Cortex of kidney (tissue), 1 donor: ENCODE results near the gene PKN1.

ENCODE experiments used
- DNase-seq: peaks from one replicate; lab custom pipeline; 2025; lab: John Stamatoyannopoulos, UW

The PKN1 gene

GRCh38 chr19:14406645-14407401 is 26.3 kb upstream of the PKN1 start:
- DNase-seq = no peak

- DNase-seq = no peak
Observed at GRCh38 chr19:14407605-14408484, 25.3 kb upstream of the PKN1 start.

GRCh38 chr19:14408491-14409145 is 24.5 kb upstream of the PKN1 start:
- no peak for DNase-seq

GRCh38 chr19:14409146-14410023 is 23.7 kb upstream of the PKN1 start:
- no peak for DNase-seq

GRCh38 chr19:14410091-14411051 is 22.7 kb upstream of the PKN1 start:
- DNase-seq = no peak

GRCh38 chr19:14411161-14411937 is 21.8 kb upstream of the PKN1 start:
- DNase-seq = no peak

GRCh38 chr19:14411938-14412245 is 21.2 kb upstream of the PKN1 start:
- DNase-seq = no peak

- no peak for DNase-seq
Observed at GRCh38 chr19:14412324-14412995, 20.6 kb upstream of the PKN1 start.

GRCh38 chr19:14412996-14413692 is 20.0 kb upstream of the PKN1 start:
- no peak for DNase-seq

GRCh38 chr19:14413693-14414181 is 19.4 kb upstream of the PKN1 start:
- DNase-seq = no peak

- DNase-seq = no peak
Observed at GRCh38 chr19:14414926-14415690, 18.0 kb upstream of the PKN1 start.

GRCh38 chr19:14416817-14417231 is 16.3 kb upstream of the PKN1 start:
- DNase-seq = no peak

GRCh38 chr19:14418856-14419105 is 14.3 kb upstream of the PKN1 start:
- no peak for DNase-seq

GRCh38 chr19:14419106-14419813 is 13.8 kb upstream of the PKN1 start, which contains the start of gene DDX39A:
Gene DDX39A (minus strand): TSS chr19:14419341. CDS start chr19:14413220, 6,121 bp downstream.
- DNase-seq = no peak

- no peak for DNase-seq
Observed at GRCh38 chr19:14425696-14426138, 7.4 kb upstream of the PKN1 start.

GRCh38 chr19:14427461-14427860 is 5.6 kb upstream of the PKN1 start:
- DNase-seq = no peak

GRCh38 chr19:14428882-14429416 is 4.2 kb upstream of the PKN1 start:
- DNase-seq = no peak
